Measurements from ENCODE around the gene AMOTL2.

AMOTL2 gene

DNA sequence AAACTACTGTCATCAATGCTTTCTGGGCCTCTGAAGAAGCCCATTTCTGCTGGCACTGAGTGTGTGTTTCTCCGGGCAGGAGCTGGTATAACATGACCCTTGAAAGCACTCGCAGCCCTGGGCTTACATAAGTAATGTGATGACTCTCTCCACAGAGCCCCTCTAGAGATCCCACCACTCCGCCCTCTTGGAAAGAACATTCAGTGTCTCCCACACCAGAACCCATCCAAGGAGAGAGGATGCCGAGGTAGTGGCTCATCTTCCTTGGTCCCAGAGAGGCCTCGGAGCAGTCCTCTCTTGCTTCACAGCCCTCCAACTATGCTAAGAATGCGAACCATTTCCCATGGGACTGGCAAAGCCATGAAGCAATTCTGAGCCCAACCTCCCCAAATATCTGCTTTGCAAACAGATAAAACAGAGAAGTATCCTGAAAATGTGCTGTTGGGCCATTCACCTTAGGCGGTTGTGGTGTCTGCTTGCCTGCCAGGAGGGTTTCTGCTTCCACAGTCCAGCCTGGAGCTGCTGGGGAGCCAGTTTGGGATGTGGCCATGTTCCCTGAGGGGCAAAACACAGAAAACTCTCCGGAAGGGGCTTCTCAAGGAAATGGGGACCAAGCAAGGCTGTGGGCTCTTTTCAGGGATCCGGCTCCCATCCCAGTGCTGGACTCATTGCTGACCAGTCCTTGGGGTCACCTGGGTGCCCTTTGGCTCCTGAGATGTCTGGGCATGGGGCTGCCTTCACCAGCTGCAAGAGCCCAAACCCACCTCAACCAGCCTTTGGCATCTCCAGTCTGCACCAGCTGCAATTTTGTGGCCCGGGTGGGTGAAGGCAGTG, 47.3 kb downstream of the AMOTL2 start:
- TF ChIP-seq, protein P1, sequence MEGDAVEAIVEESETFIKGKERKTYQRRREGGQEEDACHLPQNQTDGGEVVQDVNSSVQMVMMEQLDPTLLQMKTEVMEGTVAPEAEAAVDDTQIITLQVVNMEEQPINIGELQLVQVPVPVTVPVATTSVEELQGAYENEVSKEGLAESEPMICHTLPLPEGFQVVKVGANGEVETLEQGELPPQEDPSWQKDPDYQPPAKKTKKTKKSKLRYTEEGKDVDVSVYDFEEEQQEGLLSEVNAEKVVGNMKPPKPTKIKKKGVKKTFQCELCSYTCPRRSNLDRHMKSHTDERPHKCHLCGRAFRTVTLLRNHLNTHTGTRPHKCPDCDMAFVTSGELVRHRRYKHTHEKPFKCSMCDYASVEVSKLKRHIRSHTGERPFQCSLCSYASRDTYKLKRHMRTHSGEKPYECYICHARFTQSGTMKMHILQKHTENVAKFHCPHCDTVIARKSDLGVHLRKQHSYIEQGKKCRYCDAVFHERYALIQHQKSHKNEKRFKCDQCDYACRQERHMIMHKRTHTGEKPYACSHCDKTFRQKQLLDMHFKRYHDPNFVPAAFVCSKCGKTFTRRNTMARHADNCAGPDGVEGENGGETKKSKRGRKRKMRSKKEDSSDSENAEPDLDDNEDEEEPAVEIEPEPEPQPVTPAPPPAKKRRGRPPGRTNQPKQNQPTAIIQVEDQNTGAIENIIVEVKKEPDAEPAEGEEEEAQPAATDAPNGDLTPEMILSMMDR (IDR thresholded peaks at IDR 0.05; ENCODE audit: low read depth, low read length), result no peak
- DNase-seq (ENCODE audit: low read depth in 2 of 2), result peak; percentile 99 to 100

DNA sequence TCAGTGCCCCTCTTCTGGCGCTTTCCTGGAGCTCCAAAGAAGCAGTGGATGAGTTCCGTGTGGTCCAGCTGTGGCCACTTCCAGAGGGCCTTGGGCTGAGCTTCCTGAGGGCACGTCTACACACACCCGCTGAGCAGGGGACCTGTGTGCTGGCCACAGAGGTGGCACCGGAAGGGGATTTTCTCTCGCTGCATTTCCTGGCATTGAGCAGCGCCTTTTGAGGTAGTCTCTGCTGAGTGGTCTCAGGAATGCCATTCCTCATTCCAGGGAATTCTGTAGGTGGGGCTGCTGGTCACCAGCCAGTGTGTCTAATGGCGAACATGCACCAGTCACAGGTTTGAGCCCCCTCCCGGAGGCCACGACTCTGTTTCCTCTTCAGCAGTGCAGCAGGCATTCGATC, 48.1 kb downstream of the AMOTL2 start:
- H3K4me3 ChIP-seq (replicated peaks in 1 of 2; ENCODE audit: low read depth in 2 of 2, low read length in 2 of 2), result no peak overlapping the region
- no peak for DNase-seq (ENCODE audit: low read depth in 2 of 2)
- TF ChIP-seq, protein P1 (IDR thresholded peaks at IDR 0.05; ENCODE audit: low read depth, low read length), result no peak

More for the DNA sequence above, 47.3 kb downstream of the AMOTL2 start:
- H3K4me3 ChIP-seq (replicated peaks in 1 of 2; ENCODE audit: low read depth in 2 of 2, low read length in 2 of 2), result peak overlapping the region in 1 of 2 donors; percentile 22

GRCh38 chr3:134325706-134326105, 48.5 kb downstream of the AMOTL2 start:
- no peak overlapping the region for H3K4me3 ChIP-seq (replicated peaks in 1 of 2; ENCODE audit: low read depth in 2 of 2, low read length in 2 of 2)
- TF ChIP-seq, protein P1 (IDR thresholded peaks at IDR 0.05; ENCODE audit: low read depth, low read length), result no peak
- no peak for DNase-seq (ENCODE audit: low read depth in 2 of 2)

GRCh38 chr3:134325061-134325705, 49.1 kb downstream of the AMOTL2 start:
- no peak for DNase-seq (ENCODE audit: low read depth in 2 of 2)
- TF ChIP-seq, protein P1 (IDR thresholded peaks at IDR 0.05; ENCODE audit: low read depth, low read length), result no peak
- no peak overlapping the region for H3K4me3 ChIP-seq (replicated peaks in 1 of 2; ENCODE audit: low read depth in 2 of 2, low read length in 2 of 2)

DNA sequence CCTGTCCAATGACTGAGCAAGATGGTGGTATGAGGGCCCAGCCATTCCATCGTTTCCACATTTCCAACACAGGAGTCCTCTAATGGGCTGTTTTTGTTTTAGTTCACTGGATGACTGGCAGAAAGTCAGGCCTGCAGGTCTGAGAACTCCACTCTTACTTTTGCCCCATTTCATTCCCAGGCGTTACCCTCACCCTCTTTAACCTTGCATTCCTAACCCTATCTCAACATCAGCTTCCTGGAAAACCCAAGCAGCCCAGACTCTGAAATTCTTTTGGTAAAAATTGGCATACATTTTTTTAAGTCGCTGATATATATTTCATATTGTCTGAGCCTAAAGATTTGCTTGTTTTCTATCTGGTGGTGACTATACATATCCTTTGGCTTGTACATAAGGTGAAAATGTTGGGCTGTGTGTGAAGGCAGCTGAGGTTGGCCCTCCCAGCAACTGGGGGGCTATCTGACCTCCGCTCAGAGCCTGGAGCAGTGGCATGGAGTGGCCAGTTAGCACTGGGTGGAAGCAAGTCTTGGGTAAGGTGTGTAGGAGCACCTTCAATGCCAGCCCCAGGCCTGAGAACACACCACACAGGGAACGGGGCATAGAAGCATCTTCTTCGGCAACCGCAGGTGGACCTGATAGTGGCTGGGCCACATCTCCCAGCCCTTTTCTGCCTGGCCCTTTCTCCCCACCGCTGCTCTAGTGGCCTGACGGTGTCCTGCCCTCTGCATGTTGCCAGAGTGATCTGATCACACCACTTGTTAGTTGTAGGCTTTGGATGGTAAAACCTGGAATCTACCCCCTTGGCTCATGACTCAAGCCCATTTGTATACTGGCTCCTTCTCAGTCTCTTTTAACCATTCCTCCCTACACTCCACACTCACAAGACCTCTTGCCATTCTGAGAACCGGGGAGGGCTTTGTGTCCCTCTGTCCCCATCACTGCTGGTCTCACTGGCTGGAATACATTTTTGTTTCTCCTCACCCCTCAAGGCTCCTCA, 50.0 kb downstream of the AMOTL2 start:
- DNase-seq (ENCODE audit: low read depth in 2 of 2), result no peak
- no peak overlapping the region for H3K4me3 ChIP-seq (replicated peaks in 1 of 2; ENCODE audit: low read depth in 2 of 2, low read length in 2 of 2)
- TF ChIP-seq, protein P1 (IDR thresholded peaks at IDR 0.05; ENCODE audit: low read depth, low read length), result no peak

DNA sequence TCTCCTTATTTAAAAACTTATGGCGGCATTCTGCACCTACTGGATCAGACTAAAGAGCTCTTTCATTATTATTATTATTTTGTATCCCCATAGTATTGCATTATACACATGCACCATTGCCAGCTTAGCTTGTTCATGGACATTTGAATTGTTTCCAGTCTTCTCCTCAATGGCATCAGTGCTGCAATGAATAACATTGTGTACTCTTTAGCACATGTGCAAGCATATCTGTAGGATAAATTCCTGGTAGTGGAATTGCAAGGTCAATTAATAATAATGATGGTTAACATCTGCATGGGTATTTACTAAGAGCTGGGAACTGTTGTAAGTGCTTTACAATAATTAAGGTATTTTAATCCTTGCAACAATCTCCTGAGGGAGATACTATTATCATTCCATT, 52.0 kb downstream of the AMOTL2 start:
- TF ChIP-seq, protein P1 (IDR thresholded peaks at IDR 0.05; ENCODE audit: low read depth, low read length), result no peak
- no peak for DNase-seq (ENCODE audit: low read depth in 2 of 2)
- no peak overlapping the region for H3K4me3 ChIP-seq (replicated peaks in 1 of 2; ENCODE audit: low read depth in 2 of 2, low read length in 2 of 2)

All from cardiac fibroblast (primary cell).